CD4-positive, alpha-beta T cell treated with Interleukin-21 for 1 hour (primary cell): ENCODE data around the gene CFAP99.
"Not testable (repeated sequence)": the region's sequence is repeated elsewhere in the genome, so short reads cannot be mapped to it uniquely, and the experiment has no call there.

Experiments
- DNase-seq: peaks from one replicate; pipeline ENCODE4 v3.0.0-alpha.2; 2020

CFAP99 gene

DNA sequence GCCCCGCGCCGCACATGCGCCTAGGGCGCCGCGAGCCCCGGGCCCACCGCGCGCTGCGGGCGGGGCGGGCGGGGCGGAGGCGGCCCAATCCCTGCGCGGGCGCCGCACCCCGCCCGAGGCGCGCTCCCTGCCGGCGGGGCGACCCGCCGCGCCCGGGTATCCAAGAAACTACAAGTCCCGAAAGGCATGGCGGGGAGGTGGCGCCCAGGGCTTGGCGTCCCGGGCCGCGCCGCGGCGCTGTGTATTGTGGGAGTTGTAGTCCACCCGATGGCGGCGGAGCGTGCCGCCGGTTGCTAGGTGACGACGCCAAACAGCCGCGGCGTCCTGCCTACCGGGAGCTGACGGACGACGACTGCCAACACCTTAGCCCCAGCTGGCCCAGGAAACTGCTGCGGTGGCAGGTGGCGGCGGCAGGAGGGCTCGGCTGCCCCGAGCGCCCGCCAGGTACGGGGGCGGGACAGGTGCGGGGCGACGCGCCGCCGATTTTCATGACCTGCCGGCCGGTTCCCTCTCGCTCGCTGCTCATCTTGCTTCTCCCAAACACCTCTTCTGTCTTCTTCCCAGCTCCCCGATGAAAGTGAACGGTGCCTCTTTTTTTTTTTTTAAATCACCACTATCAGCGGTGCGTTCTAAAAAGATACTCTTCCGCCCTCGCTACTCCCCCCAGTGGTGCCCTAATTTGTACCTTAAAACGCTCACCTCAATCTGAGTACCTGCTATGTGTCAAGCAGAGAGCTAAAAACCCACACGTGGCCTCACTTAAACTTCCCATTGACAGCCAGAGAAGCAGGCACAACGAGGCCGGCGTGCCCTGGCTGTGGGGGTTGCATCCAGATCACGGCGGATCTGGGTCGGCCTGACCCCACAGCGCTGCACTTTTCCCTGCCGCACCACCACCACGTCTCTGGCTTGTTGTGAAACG is at the start of gene CFAP99:
Gene CFAP99 (plus strand): TSS at position 306 of the 922 bp plus-strand sequence.
- peak; percentile 99 for DNase-seq

DNA sequence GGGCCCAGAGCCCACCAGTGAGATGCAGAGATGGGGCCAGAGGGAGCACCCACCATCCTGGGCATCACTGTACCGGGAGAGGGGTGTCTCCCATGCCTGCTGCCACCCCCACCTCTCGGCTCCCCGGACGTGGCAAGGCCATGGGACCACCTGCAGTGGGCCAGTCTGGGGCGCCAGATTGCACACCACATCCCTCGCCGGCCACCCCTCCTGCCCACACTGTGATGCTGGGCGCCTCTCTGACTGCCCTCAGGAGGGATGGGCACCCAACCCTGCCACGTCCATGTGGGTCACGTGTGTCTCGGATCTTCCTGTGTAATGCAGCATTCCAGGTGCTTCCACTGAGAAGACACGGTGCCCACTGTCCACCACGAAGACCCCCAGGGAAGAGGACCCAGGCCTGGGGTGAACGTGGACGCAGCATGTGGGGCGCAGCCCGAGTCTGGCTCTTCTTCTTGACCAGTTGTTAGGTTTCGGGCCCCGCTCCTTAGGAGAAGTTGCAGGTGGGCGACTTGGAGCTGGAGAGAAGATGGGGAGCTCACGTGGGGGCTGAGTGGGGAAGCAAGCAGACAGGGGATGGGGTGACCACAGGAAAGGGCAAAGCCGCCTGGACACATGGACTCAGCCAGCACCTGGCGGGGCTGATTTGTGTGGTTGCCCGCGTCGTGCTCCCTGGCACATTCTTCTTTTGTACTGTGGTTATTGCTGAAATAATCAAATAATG is 48.0 kb upstream of the CFAP99 start:
- DNase-seq: no peak

DNA sequence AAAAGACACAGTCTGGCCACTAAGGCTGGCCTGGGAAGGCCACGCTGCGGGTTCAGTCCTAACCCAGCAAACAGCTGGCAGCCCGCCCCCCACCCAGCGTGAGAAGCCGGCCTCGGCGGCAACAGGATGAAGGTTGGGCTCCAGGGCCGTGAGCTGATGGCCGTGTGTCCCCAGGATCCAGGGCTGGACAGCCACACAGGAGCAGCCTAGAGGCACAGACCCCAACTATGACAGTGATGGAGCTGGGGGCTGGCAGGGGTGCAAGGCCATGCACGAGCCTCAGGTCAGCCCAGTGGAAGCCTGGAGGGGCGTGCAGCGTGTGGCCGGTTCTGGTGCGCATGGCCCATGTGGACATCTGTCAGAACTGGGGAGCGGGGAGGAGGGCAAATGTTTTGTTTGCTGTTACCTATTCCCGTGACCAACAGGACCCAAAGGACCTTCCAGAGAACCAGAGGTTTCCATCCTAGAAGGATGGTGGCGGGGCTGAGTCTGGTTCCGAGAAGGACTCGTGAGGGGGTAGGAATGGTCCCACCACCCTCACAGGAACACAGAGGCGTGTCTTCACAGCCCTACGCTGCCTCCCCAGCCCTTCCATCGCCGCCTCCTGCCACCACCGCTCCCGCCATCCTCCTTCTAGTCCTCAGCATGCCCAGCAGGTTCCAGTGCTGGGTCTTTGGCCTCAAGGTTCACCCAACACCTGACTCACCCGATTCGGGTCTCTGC is 46.8 kb upstream of the CFAP99 start:
- DNase-seq: no peak

DNA sequence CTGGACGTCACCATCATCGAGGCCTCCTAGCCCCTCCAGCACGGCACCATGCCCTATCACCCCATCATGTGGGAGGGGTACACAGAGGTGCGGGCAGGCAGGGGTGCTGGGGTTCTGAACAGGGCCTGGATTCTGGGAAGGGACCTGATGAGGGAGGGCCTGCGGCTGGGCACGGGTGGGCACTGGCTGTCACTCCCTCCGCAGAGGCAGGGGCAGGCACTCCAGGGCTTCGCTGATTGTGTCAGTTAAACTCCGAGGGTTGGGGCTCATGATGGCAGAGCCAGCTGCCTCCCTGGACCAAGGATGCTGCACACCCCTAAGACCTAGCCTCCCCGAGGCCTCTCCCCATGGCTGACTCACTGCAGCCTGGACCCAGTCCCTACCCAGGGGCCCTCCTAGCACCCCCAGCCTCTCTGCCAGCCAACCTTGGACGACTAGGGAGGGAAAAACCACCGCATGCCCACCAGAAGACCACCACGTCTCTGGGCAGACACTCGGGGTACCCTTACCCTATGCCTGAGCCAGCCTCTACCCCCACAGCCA is 46.2 kb upstream of the CFAP99 start:
- no peak for DNase-seq

DNA sequence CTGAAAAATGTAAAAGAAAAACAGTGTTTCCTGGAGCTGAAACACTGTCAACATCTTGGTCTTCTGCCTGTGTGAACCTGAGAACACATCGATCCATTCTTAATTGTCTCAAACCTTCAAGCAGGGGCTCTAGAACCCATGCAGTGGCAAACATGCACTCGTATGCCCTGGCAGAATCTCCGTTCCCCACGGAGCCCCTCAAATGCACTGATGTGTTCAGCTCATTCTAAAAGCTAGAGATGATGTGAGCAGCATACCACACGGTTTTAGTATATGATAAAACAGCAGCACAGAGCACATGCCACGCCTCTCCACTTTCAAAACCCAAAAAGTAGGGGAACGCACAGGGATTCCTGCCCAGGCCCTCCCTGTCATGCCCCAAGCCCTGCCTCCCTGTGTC is 45.2 kb upstream of the CFAP99 start:
- DNase-seq: no peak

DNA sequence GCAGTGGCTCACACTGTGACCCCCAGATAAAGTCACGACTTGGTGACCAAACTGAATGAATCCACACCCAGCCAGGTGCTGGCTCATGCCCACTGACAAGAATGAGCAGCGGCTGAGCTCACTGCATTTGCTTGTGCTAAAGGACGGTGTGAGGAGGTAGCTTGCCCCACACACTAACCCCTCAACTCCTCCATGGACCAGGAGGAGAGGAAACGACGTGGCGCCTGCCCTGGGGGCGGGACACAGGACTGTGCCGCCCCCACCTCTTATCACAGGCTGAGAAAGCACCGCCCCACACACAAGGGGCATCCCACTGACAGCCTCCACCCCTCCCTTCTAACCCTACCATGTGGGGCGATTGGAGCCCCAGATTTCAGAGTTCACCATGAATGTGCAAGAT is 43.3 kb upstream of the CFAP99 start:
- no peak for DNase-seq

DNA sequence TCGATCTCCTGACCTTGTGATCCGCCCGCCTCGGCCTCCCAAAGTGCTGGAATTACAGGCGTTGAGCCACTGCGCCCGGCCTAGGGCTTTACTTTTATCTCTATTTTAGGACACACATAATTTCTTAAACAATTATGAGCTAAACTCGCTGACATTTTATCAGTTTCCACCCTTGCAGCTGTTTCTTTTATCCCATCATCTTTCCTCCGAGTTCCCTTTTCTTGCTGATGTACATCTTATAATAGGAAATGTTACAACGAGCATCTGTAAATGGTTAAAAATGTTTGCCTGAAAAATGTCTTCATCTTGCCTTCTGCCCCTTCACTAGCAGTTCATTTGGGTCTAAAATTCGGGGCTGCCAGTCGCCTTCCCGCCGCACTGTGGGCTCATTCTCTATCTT is 41.5 kb upstream of the CFAP99 start:
- DNase-seq: no peak

DNA sequence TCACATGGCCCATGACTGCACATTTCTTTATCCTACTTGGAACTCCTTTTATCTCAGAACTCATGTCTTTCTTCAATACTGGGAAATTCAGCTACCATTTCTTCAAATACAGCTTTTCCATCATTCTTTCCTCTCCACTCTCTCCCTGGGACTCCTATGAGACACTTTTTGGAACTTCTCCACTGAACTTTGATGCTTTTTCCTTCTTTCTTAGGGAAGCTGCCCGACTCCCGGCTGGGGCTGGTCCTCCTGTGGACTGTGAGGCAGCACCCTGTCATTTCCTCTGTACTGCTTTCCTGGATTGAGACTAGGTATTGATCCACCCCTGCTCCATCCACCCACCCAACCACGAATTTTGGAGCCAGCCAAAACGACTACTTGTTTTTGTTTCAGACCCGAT is 40.4 kb upstream of the CFAP99 start:
- no peak for DNase-seq

DNA sequence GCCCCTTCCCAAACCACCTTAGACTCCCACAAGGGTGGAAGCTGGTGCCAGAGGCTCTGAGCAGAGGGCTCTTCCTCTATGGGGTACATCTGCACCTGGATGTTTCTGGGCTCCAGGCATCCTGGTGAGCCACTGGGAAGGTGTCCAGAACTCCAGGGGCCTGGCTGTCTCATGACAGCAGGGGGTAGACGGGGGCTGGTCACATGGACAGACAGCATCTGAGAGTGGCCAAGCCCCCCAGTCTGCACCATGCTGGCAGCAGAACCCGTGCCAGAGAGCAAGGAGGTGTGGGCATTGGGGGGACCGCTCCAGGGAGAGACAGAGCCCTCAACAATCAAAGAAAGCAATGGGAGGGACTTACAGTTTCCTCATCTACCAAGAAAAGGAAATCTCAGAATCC is 39.9 kb upstream of the CFAP99 start:
- no peak for DNase-seq

DNA sequence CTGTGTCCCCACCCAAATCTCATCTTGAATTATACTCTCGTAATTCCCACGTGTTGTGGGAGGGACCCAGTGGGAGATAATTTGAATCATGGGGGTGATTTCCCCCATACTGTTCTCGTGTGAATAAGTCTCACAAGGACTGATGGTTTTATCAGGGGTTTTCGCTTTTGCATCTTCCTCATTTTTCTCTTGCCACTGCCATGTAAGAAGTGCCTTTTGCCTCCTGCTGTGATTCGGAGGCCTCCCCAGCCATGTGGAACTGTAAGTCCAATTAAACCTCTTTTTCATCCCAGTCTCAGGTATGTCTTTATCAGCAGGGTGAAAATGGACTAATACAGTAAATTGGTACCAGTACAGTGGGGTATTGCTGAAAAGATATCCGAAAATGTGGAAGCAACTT is 38.2 kb upstream of the CFAP99 start:
- not testable (repeated sequence) for DNase-seq

DNA sequence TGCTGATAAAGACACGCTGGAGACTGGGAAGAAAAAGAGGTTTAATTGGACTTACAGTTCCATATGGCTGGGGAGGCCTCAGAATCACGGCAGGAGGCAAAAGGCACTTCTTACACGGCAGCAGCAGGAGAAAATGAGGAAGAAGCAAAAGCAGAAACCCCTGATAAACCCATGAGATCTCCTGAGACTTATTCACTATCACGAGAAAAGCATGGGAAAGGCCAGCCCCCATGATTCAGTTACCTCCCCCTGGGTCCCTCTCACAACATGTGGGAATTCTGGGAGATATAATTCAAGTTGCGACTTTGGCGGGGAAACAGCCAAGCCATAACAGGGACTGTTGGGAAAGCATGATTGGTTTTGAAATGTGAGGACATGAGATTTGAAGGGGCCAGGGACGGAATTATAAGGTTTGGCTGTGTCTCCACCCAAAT is 36.0 kb upstream of the CFAP99 start:
- not testable (repeated sequence) for DNase-seq

DNA sequence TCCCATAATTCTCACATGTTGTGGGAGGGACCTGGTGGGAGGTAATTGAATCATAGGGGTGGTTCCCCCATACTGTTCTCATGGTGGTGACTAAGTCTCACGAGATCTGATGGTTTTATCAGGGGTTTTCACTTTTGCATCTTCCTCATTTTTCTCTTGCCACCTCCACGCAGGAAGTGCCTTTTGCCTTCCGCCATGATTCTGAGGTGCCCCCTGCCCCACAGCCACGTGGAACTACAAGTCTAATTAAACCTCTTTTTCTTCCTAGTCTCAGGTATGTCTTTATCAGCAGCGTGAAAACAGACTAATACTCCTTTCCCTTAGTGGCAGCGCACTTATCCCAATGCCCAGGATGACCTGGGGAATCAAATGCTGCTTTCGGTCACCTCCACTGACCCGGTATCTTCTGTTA is 35.5 kb upstream of the CFAP99 start:
- not testable (repeated sequence) for DNase-seq

DNA sequence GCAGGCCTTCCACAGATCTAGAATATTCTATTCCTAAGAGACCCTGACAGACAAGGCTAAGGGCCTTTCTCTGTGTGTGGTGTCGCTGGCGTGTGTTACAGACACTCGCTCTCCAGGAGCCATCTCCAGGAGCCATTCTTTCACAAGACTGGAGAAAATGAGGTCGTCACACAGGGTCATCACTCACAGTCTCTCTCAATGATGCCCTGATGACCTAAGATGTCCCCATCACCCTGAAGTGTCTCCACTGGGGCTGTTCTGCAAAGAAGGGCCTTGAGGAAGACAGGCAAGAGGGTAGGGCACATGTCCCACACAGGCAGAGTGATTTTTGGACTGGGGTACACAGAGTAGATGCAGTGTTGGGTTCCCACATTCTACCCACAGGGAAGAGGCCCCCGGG is 35.0 kb upstream of the CFAP99 start:
- no peak for DNase-seq

DNA sequence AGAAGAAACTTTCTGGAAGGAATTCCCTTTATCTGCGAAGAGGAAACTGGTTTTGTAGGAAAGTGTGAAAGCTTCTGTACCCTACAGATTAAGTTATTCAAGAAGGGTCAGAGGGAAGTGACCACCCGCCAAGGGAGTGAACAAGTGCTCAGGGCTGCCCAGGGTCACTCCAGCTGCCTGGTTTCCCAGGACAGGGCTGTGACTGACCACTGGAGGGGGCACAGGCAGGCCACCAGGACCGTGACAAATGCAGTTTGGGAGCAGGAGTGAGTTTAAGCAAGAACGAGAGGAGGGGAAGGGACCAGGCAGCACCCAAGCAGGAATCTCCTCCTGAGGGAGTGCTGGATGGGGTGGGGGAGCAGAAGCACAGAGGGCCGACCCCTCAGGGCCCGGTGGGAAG is 34.5 kb upstream of the CFAP99 start:
- DNase-seq: no peak

DNA sequence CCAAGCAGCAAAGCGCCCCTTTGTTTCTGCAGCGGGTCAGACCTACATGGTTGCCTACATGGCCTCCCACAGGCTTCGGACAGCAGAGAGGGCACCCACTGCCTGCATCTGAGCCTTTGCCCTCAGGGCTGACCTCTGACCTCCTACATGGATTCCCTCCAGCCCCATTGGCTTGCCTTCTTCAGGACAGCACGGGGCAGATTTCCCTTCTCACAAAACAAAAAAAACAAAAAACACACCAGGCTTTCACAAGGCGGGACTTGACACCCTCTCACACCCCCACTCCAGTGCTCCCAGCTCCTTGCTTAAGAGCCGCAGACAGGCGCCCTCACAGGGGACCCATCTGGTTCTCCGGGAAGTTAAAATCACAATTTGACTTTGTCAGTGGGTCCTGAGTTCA is 33.2 kb upstream of the CFAP99 start:
- DNase-seq: no peak

DNA sequence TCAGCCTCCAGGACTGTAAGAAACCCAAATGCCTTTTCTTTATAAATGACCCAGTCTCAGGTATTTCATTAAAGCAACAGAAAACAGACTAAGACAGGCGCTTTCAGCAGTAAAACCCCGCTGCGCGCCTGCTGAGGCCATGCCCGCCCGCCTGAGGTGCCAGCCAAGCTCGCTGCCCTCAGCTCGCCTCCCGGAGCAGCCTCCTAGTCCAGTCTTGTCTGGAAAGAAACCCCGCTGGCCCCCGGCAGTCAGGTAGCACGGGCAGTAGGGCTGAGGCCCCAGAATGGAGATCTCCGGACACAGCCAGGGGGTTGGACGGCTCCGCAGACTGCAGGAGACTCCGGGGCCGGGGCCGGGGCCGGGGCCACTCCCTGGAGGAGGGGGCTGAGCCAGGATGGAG is 32.0 kb upstream of the CFAP99 start:
- no peak for DNase-seq

DNA sequence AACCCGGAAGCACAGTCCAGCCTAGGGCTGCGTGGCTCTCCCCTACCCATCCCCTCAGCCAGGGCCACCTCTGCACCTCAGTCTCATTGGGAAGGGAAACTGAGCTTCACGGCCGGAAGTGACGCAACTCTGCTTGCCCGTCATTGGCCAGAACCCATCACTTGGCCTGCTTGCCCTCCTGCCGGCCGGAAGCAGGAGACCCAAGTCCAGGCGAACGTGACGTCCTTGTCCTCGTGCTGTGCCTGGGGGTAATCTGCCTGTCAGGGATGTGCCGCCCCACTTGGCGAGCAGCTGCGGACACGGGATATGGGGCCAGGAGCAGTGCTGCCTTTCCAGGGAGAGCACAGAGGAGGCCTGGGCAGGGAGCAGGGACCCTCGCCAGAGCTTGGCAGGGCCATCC is 31.5 kb upstream of the CFAP99 start:
- no peak for DNase-seq

DNA sequence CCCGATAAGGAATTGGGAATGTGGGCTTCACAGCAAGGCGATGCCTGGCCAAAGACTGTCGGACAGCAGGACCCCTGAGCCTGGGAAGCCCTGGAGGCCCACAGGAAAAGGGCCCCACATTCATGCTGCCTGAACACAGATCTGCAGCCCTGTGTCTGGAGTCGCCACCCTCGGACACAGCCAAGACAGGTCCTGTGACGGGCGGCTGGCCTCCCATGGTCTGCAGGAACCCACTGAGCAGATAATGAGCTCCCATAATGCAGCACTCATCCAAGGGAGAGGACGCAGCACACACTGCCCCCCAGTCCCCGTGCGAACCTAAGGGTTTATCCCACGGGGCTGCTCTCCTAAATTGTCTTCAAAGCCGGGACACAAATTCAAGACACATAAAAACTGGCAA is 30.9 kb upstream of the CFAP99 start:
- no peak for DNase-seq

DNA sequence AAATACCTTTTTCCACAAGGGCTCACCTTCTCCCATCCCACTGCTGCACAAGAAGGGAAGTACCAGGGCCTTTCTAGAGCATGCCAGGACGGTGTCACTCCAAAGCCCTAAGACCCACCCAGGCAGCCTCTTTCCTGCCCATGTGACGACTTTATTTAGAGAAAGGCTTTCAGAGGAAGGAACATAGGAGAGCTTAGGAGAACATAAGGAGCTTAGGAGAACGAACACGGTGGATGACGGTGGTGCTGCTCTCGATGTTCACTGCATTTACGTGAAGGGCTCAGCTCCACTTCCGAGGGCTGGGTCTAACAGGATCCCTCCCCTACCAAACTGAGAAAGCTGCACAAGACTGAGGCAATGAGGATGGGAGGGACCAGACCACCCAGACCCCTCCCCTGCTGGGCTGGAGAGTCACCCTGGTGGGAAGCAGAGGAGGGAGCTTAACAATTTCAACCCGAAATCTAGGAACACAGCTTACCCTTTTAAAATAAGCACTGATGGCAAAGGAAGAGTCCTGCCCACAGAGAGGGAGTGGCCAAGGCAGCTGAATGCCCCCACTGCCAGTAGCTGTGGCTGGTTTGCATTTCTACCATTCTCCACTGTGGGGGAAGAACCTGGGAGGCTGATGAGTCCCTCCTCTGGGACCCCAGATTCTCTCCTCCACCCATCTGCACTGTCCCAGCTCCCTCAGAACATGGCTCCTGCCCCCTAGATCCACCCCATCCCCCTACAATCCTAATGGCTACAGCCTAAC is 30.1 kb upstream of the CFAP99 start:
- no peak for DNase-seq

DNA sequence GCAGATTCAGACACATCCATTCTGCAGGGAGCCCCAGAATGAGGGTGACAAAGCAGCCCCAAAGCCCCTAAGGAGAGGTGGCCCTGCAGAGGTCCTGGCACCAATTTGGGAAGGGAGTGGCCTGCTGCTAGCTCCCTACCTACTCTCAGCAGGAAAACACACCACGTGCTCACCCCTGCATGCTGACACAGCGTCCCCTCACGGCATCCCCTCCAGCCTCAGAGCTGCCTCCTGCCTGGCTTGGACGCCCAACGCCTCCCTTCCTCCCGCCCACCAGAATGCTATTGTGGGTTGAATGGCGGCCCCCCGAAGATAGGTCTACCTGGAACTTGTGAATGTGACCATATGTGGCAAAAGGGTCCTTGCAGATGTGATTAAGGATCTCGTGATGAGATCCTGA is 29.1 kb upstream of the CFAP99 start:
- no peak for DNase-seq

DNA sequence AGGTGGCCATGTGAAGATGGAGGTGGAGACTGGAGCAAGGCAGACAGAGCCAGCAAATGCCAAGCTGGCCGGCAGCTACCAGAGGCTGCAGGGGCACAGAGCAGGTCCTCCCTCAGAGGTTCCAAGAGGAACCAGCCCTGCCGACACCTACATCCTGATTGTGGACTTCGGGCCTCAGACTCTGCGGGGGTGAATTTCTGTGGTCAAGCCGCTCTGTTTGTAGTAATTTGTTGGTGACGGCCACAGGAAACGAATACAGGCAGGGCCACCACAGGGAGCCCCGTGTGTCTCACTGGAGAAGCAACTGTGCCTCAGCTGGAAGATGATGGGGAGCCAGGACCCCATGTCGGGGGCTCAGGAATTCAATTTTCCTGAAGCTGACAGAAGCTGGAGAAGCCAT is 28.6 kb upstream of the CFAP99 start:
- DNase-seq: no peak

DNA sequence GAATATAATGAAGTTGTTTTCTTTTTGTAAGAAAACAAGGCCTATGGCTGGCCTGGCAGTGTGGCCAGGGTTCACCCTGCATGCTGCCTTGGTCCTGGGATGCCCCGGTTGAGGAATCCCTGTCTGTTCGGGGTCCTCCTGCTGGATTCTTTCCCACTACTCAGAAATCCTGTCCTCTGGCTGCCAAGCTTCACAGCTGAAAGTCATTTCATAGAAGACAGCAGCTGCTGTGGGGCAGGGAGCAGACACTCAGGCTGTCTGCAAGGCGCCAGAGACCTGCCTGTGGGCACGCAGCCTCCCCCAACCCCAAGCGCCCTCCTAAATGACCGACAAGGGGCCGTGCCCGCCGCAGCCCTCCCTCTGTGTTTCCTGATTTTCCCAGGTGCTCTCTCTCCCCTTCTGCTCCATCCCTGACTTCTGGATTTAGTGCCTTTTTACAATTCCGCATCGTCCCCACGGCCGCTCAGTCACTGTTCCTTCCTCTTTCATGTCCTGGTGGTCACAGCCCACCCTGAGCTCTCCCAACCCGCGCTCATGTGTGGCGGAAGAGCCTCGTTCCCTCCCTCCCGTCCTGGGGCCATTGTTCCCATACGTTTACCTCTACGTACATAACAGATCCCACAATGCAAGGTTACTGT is 27.9 kb upstream of the CFAP99 start:
- DNase-seq: no peak
